HG03469 (cell line): ENCODE results near the gene SLC25A45.

Source experiments
- ATAC-seq: cut with Tn5 transposase; IDR thresholded peaks from one replicate; pipeline ENCODE4 v1.9.1; 2021; ENCODE audit warnings: mild to moderate bottlenecking, moderate library complexity, moderate number of reproducible peaks; ENCODE audit not compliant: unreplicated experiment

Gene SLC25A45

DNA sequence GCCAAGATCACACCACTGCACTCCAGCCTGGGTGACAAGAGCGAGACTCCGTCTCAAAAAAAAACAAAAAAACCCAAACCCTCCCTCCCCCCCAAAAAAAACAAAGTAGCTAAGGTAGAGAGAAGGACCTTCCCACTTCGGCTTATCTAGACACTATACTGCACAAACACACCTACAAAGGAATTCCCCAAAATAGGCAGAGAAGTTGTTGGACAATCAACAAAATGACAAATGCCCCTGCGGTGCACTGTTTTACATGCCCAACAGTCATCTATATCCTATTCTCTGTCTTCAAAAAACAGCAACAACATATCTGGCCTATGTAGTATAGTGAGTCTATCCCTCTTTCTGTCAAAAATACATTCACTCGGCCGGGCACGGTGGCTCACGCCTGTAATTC is 55.4 kb downstream of the SLC25A45 start:
- no peak for ATAC-seq

DNA sequence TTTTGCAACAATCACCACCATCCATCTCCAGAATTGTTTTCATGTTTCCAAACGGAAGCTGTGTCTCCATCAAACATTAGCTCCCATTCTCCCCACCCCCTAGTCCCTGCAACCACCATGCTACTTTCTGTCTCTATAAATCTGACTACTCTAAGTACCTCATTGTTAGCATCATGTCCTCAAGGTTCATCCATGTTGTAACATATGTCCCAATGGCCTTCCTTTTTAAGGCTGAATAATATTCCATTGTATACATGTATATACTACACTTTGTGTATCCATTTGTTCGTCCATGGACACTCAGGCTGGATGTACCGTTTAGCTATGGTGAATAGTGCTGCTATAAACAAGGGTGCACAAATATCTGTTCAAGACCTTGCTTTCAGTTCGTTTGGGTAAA is 57.0 kb downstream of the SLC25A45 start:
- ATAC-seq = no peak
